Measurements from ENCODE around the gene NFX1.
A peak's percentile ranks its signal among the peaks of the same experiment; 100 is the strongest.

Gene NFX1

DNA sequence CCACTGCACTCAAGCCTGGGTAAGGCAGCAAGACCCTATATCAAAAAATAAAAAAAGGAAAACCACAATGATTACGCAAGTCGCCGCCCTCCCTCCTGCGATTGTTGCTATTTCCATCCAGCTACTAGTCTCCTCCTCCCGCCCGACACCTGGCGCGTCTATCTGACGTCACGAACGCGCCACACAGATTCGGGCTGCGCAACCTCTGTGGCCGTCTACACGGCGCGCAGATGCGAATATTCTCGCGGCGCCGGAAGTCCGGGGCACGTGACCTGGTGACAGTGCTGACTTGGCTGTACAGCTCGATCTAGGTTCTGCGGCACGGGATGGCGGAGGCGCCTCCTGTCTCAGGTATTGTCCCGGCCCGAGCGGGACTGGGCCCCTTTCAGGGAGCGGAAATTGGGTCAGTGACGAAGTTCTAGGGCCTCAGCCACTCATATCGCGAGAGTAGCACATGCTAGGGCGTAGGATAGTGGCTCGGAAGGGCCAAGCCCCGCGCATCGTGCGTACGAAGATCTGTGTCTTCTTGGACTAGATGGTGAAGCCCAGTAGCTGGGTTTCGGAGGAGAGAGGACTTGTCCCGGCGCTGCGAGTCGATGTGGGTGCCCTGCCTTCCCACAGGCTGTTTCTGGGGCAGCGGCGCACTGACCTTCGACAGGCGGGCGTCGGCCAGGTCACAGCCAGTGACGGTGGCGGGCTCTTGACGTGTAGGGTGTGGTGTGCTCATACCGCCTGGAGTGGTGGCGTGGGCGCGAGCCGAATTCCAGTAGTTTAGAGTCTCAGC lies at the start of gene NFX1:
TSS of gene NFX1 (plus strand) at position 270 of the 784 bp plus-strand sequence. CDS start at position 327, 57 bp downstream.
- FAIRE-seq (peak; percentile 92), DNase-seq (ENCODE audit: low spot score) (peak; percentile 98)

DNA sequence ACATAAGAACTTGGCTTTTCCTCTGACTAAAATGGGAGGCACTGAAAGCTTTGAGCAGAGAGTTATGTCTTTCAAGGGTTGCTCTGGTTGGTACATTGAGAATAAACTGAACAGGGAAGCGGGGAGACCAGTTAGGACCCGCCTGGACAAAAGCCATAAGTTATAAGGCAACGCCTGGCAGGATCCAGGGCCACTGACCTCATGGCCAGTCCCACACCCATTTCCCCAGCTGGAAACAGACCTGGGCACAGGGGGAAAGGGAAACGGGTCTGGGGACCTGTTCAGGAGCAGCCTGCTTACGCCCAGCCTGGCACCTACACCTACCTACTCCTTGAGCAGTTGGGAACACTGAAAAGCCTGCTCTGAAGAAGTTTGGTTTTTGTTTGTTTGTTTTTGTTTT lies 49.0 kb upstream of the NFX1 start:
- DNase-seq (ENCODE audit: low spot score) = no peak
- no peak for FAIRE-seq

DNA sequence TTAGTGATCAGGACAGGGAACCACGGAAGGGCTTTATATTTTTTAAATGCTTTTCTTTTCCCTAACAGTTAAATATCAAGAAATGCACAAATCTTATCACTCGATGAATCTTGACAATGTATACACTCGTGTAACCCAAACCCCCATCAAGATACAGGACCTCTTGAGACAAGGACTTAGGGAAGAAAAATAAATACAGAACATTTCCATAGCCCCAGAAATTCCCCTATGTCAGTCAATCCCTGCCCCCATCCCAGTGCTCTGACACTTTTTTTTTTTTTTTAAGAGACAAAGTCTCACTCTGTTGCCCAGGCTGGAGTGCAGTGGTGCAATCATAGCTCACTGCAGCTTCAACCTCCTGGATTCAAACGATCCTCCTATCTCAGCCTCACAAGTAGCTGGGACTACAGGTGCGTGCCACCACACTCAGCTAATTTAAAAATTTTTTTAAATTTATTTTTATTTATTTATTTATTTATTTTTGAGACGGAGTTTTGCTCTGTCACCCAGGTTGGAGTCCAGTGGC lies 47.6 kb upstream of the NFX1 start:
- DNase-seq (ENCODE audit: low spot score) (no peak), FAIRE-seq (no peak)

DNA sequence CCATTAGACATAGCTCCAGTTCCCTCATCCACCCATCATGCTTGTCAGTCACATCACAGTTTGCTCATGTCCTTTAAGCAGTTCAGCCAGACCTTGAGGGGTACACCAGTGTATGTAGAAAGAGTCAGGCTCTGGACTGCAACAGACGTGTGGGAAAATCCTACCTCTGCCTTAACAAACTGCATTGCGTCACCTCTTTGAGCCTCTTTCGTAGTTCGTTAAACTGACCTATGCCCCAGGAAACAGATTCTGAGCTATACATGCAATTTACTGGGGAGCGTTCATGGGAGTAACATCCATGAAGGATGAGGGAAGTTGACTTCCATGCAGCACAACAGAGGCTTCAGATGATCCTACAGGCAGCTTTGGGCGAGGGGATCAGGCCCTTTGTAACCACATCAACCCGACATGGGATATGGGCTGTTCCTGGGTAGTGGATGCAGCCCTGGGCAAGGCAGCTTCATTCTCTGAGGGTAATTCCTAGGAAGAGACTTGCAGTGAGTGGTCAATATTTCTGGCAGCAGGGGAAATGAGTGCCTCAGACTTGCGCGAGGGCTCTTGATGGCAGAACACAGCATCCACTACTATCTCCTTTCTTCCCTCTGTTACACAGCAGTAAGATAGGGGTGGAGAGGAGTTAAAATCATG lies 46.1 kb upstream of the NFX1 start:
- DNase-seq (ENCODE audit: low spot score) (no peak), FAIRE-seq (no peak)

DNA sequence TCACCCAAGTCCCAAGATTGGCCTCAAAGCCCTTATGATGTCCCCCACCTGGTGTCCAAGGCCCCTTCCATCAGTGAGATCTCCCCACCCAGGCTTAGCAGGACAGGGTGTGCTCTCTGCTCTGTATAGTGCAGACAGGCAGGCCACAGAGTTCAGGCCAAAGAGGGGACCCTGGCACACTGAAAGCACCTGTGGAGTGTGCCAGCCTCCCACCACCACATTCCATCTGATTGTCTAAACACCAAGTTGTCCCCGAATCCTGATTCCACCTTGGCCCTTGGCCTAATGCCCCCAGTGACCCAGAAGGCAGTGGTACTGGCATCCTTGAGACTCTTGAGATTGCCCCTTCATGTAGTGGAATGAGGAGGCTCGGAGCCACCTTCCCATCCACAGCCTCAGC lies 45.0 kb upstream of the NFX1 start:
- DNase-seq (ENCODE audit: low spot score) = no peak
- no peak for FAIRE-seq

DNA sequence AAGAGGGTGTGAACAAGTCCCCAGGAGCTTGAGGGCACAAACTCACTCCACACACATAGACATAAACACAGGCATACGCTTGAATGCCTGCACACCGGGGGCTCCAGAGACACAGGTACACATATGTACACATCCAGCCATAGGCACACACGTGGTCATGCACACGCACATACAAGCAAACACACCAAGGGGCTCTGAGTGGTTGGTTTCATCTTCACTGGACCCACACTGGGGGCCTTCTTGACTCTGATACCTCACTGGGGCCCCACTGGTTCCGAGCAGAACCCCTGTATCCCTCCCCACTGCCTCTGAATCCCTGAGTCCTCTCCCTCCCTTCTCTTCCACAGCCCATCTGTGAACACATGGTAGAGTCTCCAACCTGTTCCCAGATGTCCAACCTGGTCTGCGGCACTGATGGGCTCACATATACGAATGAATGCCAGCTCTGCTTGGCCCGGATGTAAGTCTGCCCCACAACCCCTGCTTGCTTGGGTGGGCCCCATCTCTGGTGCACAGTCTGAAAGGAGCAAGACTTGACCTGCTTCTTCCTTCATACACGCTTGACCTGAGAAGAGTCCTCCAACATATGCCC lies 44.0 kb upstream of the NFX1 start:
- no peak for FAIRE-seq

DNA sequence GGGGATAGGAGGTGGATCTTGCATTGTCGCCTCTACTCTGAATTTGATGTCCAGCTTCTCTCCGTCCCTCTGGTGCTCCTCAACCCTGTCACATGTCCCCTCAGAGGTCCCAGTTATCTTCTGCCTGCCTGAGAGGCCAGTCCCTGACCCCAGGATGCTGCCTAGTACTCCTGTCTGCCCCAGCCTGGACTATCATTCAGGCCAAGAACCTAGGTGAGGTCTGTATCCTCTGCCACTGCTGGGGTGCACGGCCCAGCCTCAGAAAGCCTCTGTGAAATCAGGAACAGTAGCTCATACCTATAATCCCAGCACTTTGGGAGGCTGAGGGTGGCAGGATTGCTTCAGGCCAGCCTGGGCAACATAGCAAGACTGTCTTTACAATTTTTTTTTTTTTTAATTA lies 41.7 kb upstream of the NFX1 start:
- DNase-seq (ENCODE audit: low spot score) = no peak
- FAIRE-seq = no peak

More for the DNA sequence above, 44.0 kb upstream of the NFX1 start:
- no peak for DNase-seq (ENCODE audit: low spot score)

DNA sequence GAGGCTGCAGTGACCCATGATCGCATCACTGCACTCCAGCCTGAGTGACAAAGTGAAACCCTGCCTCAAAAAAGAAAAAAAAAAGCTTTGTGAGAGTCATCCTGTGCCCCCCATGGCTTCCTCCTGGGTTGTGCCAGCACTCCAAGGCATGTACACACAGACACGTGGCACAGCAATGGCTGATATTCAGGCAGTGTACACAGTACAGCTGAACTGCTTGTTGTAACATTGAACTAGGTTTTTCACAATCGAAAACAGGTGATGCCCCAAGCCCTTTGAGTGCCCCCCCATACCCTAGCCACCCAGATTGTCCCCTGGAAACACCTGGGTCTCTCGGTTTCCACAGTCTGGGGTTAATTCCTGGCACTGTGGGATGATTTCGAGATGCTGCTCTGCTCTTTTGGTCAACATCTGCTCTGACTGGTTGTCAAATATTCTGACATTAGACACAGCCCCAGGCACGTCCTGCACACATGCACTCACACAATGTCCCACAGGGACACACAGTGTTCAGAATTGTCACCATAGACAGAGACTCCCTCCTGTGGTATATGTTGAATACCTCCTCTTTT lies 41.1 kb upstream of the NFX1 start:
- DNase-seq (ENCODE audit: low spot score) (no peak), FAIRE-seq (no peak)

DNA sequence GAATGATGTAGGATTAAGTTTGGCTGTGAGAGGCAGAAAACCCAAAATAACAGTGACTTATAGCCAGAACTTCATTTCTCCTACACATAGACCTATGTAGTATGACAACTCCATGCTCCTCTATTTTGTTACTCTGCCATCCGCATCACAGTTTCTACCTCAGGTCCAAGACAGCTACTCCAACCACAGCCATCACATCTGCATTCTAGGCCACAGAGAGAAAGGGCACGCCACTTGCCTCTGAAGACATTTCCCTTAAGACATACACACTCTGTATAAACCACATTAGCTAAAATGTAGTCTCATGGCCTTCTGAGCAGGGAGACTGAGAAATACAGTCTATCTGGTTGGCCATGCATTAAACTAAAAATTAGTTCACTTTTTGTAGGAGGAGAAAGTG lies 40.3 kb upstream of the NFX1 start:
- DNase-seq (ENCODE audit: low spot score) (no peak), FAIRE-seq (peak; percentile 69)

DNA sequence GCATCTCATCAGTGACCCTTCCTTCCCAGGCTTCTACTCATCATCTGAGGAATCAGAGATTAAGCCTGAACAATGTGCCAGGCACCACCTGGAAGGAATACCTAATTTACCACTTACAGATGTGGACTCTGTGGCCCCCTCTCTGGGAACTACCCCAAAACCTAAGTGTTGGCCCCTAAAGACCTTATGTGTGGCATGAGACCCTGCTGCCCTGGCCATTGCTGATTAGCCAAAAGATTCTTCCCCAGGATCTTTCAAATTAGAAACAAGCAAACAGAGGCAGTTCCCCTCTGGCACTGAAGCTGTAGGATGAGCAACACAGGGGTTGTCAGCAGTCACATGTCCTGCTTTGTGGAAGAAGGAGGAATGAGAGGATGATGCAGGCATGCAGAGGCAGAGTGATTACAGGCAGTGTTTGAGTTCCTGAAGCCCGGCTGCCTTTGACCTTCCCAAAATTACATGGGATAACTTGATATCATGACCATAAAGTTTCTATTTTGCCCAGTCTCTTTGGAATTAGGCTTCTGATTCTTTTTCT lies 39.8 kb upstream of the NFX1 start:
- DNase-seq (ENCODE audit: low spot score) (no peak), FAIRE-seq (no peak)

DNA sequence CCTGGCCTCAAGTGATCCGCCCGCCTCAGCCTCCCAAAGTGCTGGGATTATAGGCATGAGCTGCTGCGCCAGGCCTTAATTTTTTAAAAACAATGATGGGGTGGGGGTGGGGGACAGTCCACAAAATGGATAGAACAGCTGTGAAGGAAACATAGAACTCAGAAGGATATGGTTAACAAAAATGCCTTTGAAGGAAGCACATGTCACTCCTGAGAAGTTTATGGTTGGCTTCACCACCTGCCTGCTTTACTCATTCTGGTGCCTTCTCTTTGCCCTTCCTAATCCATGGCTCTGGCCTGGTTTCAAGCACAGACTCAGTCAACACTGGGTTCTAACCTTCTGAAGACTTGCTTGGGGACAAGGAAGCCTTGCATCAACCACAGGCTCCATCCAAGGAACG lies 36.1 kb upstream of the NFX1 start:
- DNase-seq (ENCODE audit: low spot score) (no peak), FAIRE-seq (no peak)

DNA sequence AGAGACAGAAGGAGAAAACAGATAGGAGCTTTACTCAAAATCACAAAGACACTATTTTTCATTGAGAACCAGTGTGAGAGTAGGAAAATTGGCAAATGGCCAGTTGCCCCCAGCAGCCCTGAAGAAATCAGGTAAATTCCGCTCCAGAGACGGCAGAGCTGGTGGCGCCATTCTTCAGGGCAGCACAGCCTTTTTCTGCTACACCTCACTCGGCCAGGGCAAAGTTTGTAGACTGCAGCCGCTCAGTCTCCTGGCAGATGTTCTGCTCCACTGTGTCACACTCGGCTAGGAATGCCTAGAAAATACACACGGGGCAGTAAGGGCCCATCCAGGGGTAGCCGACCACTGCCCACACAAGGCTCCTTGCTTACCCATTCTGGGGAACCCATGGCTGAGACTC lies 35.3 kb upstream of the NFX1 start:
- no peak for FAIRE-seq
- no peak for DNase-seq (ENCODE audit: low spot score)

DNA sequence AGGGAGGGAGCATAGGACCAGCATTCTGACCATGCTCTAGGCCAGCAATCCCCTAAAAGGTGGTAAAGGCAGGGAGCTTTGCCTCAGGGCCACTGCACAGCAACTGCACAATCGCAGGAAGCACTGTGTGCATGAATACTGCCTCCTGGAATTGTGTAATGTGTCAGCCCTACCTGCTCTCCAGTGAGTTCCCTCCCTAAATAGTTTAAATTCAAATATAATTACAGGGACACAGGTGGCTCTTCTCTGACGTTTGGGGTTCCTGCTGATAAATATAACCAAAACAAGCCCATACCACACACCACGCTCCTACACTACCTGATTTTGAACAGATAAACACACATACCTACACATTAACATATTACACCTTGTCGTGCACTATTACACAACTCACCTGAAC lies 34.8 kb upstream of the NFX1 start:
- FAIRE-seq = no peak
- no peak for DNase-seq (ENCODE audit: low spot score)

DNA sequence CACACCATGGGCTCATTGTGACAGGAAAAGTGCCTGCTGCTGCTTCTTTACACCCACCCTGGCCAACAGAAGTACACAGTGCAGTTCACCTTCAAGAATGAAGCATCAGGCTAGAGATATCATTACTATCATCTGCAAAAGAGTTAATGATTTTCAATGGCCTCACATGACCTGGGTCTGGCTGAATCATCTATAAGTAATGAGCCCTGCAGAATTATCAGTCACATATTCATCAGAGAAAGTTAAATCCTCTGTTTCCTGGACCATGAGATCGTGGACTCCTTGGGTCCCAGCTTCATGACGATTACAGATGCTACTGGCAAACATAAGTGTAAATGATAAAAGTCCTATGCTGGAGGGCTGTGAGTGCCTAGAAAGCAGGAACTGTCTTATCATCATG lies 34.1 kb upstream of the NFX1 start:
- DNase-seq (ENCODE audit: low spot score) (no peak), FAIRE-seq (no peak)

DNA sequence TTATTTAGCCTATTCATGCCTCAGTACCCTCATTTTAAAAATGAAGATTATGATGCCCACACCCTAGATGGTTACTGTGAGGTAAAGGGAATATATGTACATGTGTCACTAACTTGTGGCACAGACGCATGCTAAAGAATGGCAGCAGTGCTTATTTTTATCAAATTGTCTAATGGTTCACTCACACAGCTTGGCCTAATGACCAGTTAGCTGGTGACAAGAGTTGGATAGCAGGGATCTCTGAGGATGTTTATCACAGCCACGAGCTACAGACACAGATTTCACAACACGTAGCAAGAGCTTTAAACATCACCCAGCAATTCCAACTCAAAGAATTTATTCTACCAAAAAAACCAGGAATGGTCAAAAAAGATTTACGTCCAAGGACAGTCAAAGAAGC lies 33.0 kb upstream of the NFX1 start:
- DNase-seq (ENCODE audit: low spot score) (no peak), FAIRE-seq (no peak)

DNA sequence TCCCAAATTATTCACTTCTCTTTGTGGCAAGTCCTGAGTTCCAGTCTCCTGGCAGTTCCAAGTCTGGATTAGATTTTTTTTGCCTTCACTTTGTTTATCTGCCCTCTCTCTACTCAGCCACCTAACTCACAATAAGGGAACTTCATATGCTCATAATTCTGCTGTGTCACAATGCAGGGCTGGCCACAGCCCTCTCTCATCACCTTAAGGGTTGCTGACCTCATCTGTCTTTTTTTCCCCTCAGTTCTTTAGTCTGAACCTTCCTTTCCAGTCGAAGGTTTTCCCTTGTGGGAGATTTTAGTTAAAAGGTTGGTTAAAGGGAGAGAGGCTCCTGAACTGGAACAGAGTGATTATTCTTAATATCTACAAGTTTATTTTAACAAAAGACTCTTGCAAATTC lies 29.9 kb upstream of the NFX1 start:
- no peak for DNase-seq (ENCODE audit: low spot score)
- FAIRE-seq = no peak

DNA sequence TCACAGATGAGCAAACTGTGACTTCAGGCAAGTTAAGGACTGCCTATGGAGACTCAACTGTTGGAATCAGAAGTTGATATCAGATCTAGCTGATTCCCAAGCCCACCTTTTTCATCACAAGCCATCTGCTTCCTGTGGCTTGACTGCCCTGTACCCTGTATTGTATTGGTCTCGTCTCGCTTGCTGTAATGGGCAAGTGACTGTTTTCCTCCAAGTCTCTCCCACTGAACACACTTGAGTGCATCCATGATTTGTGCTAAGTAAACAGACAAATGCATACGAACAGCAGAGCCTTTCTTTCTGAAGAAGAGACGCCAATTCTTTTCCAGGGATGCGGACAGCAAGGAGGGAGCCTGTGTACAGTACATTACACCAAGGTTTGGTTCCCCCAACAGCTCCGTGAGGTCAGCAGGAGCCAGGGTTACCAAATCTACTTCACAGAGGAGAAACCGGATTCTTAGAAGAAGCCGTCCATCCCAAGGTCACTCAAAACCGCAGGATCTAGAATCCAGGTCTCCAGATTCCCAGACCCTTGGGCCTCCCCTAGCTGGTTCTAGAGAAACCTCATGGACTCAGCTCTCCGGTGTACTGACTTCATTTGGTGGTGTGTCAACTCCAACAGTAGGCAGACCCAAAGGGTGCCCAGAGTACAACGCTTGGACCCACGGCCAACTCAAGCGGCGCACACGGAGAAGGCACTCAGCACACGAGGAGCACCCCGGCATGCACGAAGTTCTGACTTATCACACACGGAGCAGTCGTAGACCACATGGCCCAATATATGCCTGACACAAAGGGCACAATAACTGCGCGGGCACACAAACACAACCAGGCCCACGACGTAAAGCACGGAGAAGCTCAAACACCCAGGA lies 26.9 kb upstream of the NFX1 start:
- FAIRE-seq (peak; percentile 35), DNase-seq (ENCODE audit: low spot score) (peak; percentile 27)

DNA sequence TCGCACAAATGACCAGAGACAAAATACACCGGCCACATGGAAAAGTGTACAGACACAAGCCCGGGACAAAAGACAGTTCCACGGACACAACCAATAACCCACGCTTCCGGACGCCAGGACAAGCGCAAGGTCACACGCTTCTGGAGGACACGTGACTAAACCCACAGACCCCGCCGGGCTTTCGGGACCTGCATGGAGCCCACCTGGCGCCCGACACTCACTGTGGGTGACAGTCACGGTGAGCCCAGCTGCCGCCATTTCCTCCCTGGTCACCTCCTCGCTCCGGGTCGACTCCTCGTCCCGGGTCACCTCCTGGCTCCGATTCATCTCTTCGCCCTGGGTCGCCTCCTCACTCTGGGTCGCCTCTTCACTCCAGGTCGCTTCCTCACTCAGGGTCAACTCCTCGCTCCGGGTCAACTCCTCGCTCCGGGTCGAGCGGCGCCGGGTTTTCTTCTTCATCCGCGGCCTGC lies 26.3 kb upstream of the NFX1 start:
- peak; percentile 41 for DNase-seq (ENCODE audit: low spot score)
- FAIRE-seq = no peak

DNA sequence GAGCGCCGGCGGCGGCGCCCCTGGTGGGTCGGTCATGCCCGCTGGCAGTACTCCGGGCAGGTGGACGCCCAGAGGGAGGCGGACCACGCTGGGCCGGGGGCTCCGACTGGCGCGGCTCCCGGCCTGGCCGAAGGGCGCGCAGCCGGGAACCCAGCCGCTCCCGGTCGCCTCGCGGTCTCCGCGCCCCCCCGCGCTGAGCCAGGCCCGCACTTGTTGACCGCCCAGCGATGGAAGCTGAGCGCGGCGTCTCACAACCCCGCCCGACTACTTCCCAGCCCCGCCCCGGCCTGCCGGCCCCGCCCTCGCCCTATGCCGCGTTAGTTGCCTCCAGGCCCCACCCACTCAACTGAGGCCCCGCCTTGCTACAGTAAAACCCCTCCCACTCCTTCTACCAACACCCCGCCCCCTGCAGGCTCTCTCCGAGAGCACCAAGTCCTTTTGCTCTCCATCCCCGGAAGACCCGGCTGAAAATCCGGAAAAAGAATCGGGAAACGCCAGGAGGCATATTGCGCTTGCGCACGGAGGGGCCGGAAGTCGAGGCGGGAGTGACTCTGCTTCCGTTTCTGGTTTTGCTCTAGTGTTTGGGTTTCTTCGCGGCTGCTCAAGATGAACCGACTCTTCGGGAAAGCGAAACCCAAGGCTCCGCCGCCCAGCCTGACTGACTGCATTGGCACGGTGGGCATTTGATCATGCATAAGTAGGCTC lies 25.7 kb upstream of the NFX1 start, which contains the start of the genes BAG1 and CHMP5:
TSS of gene BAG1 (minus strand) at position 236 of the 705 bp plus-strand sequence.
TSS of gene CHMP5 (plus strand) at position 577 of the 705 bp plus-strand sequence. CDS start at position 607, 30 bp downstream.
- FAIRE-seq = peak; percentile 89
- DNase-seq (ENCODE audit: low spot score) = peak; percentile 99

Data from urothelium cell line (cell line).